AML-193 (cell line): ENCODE results near the gene DMXL2.
"Not testable (repeated sequence)": the region's sequence is repeated elsewhere in the genome, so short reads cannot be mapped to it uniquely, and the experiment has no call there.

Experiments used
- DNase-seq, 2 experiments: peaks; one replicate each; lab custom pipeline; 2025; lab: John Stamatoyannopoulos, UW

DMXL2 gene

GRCh38 chr15:51624022-51624421 is 1.5 kb upstream of the DMXL2 start:
- no peak for DNase-seq

- DNase-seq, result peak; percentile 87 to 90
Observed at GRCh38 chr15:51623386-51623938, 891 bp upstream of the DMXL2 start.

GRCh38 chr15:51621936-51622603 is 501 bp downstream of the DMXL2 start:
- DNase-seq, result peak; percentile 44 to 47

GRCh38 chr15:51621155-51621765 is 1.3 kb downstream of the DMXL2 start:
- DNase-seq, result no peak

GRCh38 chr15:51620641-51621040 is 1.9 kb downstream of the DMXL2 start:
- DNase-seq, result peak; percentile 52 to 68

GRCh38 chr15:51620122-51620521 is 2.4 kb downstream of the DMXL2 start:
- no peak for DNase-seq

- peak; percentile 25 to 45 for DNase-seq
Observed at GRCh38 chr15:51619331-51620035, 3.1 kb downstream of the DMXL2 start.

GRCh38 chr15:51617886-51618285 is 4.7 kb downstream of the DMXL2 start:
- no peak for DNase-seq

GRCh38 chr15:51613951-51614350 is 8.6 kb downstream of the DMXL2 start:
- no peak for DNase-seq

- not testable (repeated sequence) for DNase-seq
Observed at GRCh38 chr15:51612669-51613068, 9.9 kb downstream of the DMXL2 start.

- DNase-seq, result not testable (repeated sequence)
Observed at GRCh38 chr15:51603462-51603948, 19.1 kb downstream of the DMXL2 start.

- no peak for DNase-seq
Observed at GRCh38 chr15:51603002-51603401, 19.6 kb downstream of the DMXL2 start.

- DNase-seq, result no peak
Observed at GRCh38 chr15:51602484-51602883, 20.1 kb downstream of the DMXL2 start.

GRCh38 chr15:51601801-51602200 is 20.8 kb downstream of the DMXL2 start:
- DNase-seq, result no peak

GRCh38 chr15:51600114-51600513 is 22.5 kb downstream of the DMXL2 start:
- no peak for DNase-seq

- DNase-seq, result peak; percentile 42 to 52
Observed at GRCh38 chr15:51589881-51590568, 32.5 kb downstream of the DMXL2 start.

GRCh38 chr15:51588966-51589365 is 33.6 kb downstream of the DMXL2 start:
- DNase-seq, result no peak

GRCh38 chr15:51585986-51586385 is 36.6 kb downstream of the DMXL2 start:
- DNase-seq, result peak; percentile 97 to 99

GRCh38 chr15:51580982-51581381 is 41.6 kb downstream of the DMXL2 start:
- no peak for DNase-seq

- DNase-seq, result peak; percentile 26 to 36
Observed at GRCh38 chr15:51580385-51580784, 42.2 kb downstream of the DMXL2 start.

GRCh38 chr15:51579012-51579411 is 43.6 kb downstream of the DMXL2 start:
- DNase-seq, result no peak
